Right atrium auricular region (tissue), 2 donors: ENCODE measurements around the gene DLST. TPM values are rescaled to one million over a fixed set of nuclear protein-coding genes. Genes with fewer than 3 reads are reported as not detected.

ENCODE experiments used
- DNase-seq: peaks from one replicate; pipeline ENCODE4 v3.0.0-alpha.2; 2019; ENCODE audit warnings: low spot score
- H3K27ac ChIP-seq, 2 donors: fragments of 200-600 bp; sonication (generic); 1 replicate in 1 of 2; 2 replicates in 1 of 2; pipeline ENCODE4 v1.5.1; 2016 to 2019
- H3K27me3 ChIP-seq, 2 donors: fragments of 200-600 bp; sonication (generic); one replicate each; pipeline versions ENCODE4 v1.5.1 to v1.6.0; 2017 to 2019
- H3K36me3 ChIP-seq: fragments of 200-600 bp; sonication (generic); one replicate; pipeline ENCODE4 v1.5.1; 2016
- H3K4me1 ChIP-seq, 2 donors: fragments of 200-600 bp; sonication (generic); one replicate each; pipeline versions ENCODE4 v1.5.1 to v1.6.0; 2017 to 2019
- H3K4me3 ChIP-seq, 2 donors: fragments of 200-600 bp; sonication (generic); 1 replicate in 1 of 2; 2 replicates in 1 of 2; pipeline ENCODE4 v1.5.1; 2017 to 2019; ENCODE audit warnings: mild to moderate bottlenecking in 1 of 2, moderate library complexity in 1 of 2
- H3K9me3 ChIP-seq, 2 donors: fragments of 200-600 bp; sonication (generic); one replicate each; pipeline ENCODE4 v1.5.1; 2019
- total RNA-seq, 2 donors: library from RNA; depleted of rRNA; stranded (reverse); fragments of >200 nt; gene quantifications; one replicate each; pipeline ENCODE4 v1.1.0, GENCODE V29; 2016
- TF ChIP-seq, protein P1 (sequence below), 2 donors: fragments of 200-600 bp; sonication (generic); IDR thresholded peaks; one replicate each; pipeline ENCODE4 v1.5.1; 2019; ENCODE audit warnings: antibody characterized with exemption in 2 of 2

The DLST gene
- total RNA-seq, 2 donors from 2014 or later, result 71.1 to 105 TPM

DNA sequence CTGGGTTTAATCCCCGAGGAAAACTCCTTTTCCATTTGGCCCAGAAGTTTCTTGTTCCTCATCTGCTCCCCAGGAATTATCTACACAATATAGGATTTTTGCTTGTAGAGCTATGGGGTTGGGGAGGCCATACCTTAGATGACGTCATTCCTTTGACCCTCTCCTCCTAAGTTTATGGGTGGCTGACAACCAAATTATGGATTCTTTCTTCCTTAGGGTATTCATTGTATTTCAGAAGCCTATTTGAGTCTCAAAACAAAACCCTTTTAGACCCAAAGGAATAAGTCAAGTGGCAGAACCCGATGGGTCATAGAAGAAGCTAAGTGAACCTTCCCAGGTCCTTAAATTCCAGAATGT lies 20.0 kb upstream of the DLST start:
- no peak for DNase-seq
- Histone ChIP-seq H3K9me3 (no peaks in the 10 kb centered on the region), H3K27ac (no peak overlapping the region), H3K27me3 (no peaks in the 10 kb centered on the region), H3K36me3 (no peaks in the 10 kb centered on the region), H3K4me1 (no peaks in the 10 kb centered on the region), H3K4me3 (no peak overlapping the region)
- TF ChIP-seq, protein P1, sequence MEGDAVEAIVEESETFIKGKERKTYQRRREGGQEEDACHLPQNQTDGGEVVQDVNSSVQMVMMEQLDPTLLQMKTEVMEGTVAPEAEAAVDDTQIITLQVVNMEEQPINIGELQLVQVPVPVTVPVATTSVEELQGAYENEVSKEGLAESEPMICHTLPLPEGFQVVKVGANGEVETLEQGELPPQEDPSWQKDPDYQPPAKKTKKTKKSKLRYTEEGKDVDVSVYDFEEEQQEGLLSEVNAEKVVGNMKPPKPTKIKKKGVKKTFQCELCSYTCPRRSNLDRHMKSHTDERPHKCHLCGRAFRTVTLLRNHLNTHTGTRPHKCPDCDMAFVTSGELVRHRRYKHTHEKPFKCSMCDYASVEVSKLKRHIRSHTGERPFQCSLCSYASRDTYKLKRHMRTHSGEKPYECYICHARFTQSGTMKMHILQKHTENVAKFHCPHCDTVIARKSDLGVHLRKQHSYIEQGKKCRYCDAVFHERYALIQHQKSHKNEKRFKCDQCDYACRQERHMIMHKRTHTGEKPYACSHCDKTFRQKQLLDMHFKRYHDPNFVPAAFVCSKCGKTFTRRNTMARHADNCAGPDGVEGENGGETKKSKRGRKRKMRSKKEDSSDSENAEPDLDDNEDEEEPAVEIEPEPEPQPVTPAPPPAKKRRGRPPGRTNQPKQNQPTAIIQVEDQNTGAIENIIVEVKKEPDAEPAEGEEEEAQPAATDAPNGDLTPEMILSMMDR (IDR thresholded peaks at IDR 0.05), result no peak

DNA sequence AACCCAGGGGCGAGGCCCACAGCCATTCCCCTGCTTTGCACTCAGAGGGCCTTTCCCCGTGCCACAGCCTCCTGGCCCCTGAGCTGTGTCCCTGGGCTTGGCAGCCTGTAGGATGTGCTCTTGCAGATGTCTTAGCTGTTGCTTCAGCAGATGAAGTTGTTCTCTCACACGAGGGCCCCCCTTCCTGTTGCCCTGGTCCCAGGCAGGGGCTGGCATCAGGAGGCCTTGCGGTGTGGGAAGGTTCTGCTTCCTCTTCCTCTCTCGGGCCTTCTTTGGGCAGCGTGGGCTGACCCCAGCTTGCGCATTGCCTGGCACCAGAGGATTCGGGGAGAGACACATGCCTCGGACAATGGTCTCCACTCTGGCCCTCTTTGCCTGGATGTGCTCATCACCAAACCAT lies 18.4 kb upstream of the DLST start:
- H3K9me3 ChIP-seq, result no peaks in the 10 kb centered on the region
- TF ChIP-seq, protein P1 (IDR thresholded peaks at IDR 0.05), result no peak
- peaks cover 0 to 6% of the 10 kb centered on the region in 2 donors for H3K4me1 ChIP-seq
- no peak overlapping the region for H3K27ac ChIP-seq
- no peaks in the 10 kb centered on the region for H3K36me3 ChIP-seq
- no peak for DNase-seq
- no peak overlapping the region for H3K4me3 ChIP-seq
- H3K27me3 ChIP-seq, result no peaks in the 10 kb centered on the region

DNA sequence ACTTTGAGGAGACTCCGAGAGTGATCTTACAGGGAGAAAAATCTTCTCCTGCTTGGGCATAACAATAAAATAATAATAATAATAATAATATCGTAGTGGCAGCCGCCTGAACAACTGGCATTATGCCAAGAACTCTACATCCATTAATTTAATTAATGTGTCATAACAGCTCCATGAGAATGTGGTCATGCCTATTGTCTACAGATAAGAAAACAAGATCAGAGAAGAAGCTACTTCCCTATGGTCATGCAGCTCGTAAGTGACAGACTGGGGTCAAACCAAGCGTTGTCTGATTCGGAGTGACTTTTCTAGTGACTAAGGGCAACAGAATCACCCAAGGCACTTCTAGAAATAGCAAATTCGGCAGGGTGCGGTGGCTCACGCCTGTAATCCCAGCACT lies 17.5 kb upstream of the DLST start:
- DNase-seq, result no peak
- Histone ChIP-seq H3K27ac (no peak overlapping the region), H3K27me3 (no peaks in the 10 kb centered on the region), H3K4me3 (no peak overlapping the region), H3K36me3 (no peaks in the 10 kb centered on the region), H3K4me1 (peaks cover 0 to 6% of the 10 kb centered on the region in 2 donors), H3K9me3 (no peaks in the 10 kb centered on the region)
- TF ChIP-seq, protein P1 (IDR thresholded peaks at IDR 0.05), result no peak

DNA sequence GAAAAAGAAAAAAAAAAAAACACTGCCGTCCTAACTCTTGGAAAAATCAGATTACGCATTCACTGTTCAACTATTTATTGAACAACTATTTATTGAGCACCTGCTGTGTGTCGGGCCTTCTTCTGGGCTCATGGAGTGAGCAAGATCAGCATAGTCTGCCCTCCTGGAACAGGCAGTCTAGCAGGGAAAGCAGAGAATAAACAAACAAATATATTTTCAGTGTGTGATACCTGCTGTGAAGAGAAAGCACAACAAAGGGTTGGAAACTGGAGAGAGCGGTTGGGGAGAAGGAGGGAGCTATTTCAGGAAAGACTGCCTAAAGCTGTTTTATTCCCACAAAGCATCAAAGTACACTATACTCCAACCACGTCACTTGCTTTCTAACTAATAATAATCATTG lies 16.6 kb upstream of the DLST start:
- H3K27me3 ChIP-seq, result no peaks in the 10 kb centered on the region
- no peak overlapping the region for H3K27ac ChIP-seq
- H3K9me3 ChIP-seq, result no peaks in the 10 kb centered on the region
- no peaks in the 10 kb centered on the region for H3K36me3 ChIP-seq
- DNase-seq, result no peak
- TF ChIP-seq, protein P1 (IDR thresholded peaks at IDR 0.05), result no peak
- H3K4me3 ChIP-seq, result no peak overlapping the region
- peaks cover 0 to 6% of the 10 kb centered on the region in 2 donors for H3K4me1 ChIP-seq

DNA sequence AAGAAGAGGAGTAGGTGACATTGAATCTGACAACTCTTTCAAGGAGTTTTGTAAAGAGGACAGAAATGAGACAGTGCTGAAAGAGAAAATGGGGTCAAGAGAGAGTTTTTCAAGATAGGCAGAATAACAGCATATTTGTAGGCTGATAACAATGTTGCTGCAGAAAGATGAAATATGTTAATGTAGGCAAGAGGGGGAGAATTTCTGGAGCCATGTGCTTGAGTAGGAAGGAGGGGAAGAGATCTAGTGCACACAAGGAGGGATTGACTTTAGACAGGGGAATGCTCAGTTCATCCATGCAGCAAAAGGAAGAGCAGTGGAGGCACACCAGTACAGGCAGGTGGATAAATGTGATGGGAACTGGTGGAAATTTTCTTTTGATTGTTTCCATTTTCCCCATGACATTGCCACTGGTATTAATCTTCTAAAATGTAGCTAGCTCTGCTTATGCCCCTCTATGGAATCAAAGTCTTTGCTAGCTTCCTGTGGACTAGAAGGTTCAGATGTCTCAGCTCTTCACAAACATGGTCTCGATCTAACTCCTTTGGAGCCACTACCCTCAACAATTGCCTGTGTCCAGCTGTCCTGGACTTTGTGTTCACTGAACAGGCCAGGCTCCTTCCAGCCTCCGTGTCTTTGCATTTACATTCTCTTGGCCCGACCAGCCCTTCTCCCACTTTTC lies 14.9 kb upstream of the DLST start:
- Histone ChIP-seq H3K4me3 (no peak overlapping the region), H3K27ac (no peak overlapping the region), H3K27me3 (no peaks in the 10 kb centered on the region), H3K4me1 (peaks cover 0 to 6% of the 10 kb centered on the region in 2 donors), H3K36me3 (no peaks in the 10 kb centered on the region), H3K9me3 (no peaks in the 10 kb centered on the region)
- DNase-seq, result no peak
- TF ChIP-seq, protein P1 (IDR thresholded peaks at IDR 0.05), result no peak

DNA sequence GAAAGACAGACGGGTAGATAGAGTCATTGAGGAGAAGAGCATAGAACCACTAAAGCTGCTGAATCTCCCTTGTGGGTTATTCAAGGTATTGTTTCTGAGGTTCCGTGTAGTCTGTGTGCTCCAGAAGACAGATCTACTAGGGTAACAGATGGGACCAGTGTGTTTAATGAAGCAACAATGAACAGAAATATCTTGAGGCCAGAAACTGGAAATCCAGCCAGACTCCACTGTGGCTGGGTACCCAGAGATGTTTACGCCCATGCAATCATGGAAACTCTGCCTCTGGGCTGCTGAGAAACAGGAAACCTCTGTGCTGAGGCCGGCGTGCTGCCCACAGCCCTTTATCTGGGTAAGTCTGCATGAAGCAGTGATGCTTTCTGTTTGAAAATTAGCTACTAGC lies 14.0 kb upstream of the DLST start:
- no peak overlapping the region for H3K27ac ChIP-seq

More for the DNA sequence above, 14.0 kb upstream of the DLST start:
- Histone ChIP-seq H3K27me3 (no peaks in the 10 kb centered on the region), H3K9me3 (no peaks in the 10 kb centered on the region), H3K36me3 (no peaks in the 10 kb centered on the region), H3K4me1 (peaks cover 0 to 6% of the 10 kb centered on the region in 2 donors), H3K4me3 (no peak overlapping the region)
- TF ChIP-seq, protein P1 (IDR thresholded peaks at IDR 0.05), result no peak
- peak; percentile 79 for DNase-seq
